B cell (primary cell): ENCODE data around the gene FAF2. TPM values are rescaled to one million over a fixed set of nuclear protein-coding genes. Genes with fewer than 3 reads are reported as not detected.

ENCODE experiments used
- ATAC-seq: fragments of 200-7000 bp; cut with Tn5 transposase; one replicate; pipeline ENCODE4 v1.10.0; 2021; ENCODE audit warnings: low read depth, mild to moderate bottlenecking, moderate number of reproducible peaks, moderate library complexity
- CTCF ChIA-PET: fragments of 350-600 bp; sonication (Branson Sonifier 250); formaldehyde crosslinking; loops from one replicate; lab custom pipeline; 2021; ENCODE audit warnings: antibody characterized with exemption, inconsistent platforms; lab: Charles Lee
- POLR2A ChIA-PET: fragments of 350-600 bp; sonication (Branson Sonifier 250); formaldehyde crosslinking; loops from one replicate; lab custom pipeline; 2021; ENCODE audit warnings: antibody characterized with exemption; lab: Charles Lee
- DNase-seq: peaks from one replicate; pipeline ENCODE4 v3.0.0; 2013
- H2AFZ ChIP-seq: 2 replicates; pipeline ENCODE4 v1.6.1; 2012; ENCODE audit warnings: mild to moderate bottlenecking, low read depth, low read length; ENCODE audit not compliant: insufficient read depth, poor library complexity, severe bottlenecking
- H3K27ac ChIP-seq, 2 donors: 1 replicate in 1 of 2; 2 replicates in 1 of 2; pipeline ENCODE4 v1.5.1; 2012 to 2013; ENCODE audit warnings: low read length in 2 of 2, mild to moderate bottlenecking in 2 of 2, moderate library complexity in 1 of 2
- H3K27me3 ChIP-seq, 4 experiments: fragments of 200-600 bp in 1 of 4; sonication (generic) in 1 of 4; replicated peaks in 1 of 4; 1 replicate in 2 of 4; 2 replicates in 2 of 4; pipeline versions ENCODE4 v1.6.1 to v1.7.0; 2013 to 2016; ENCODE audit warnings: low read length in 3 of 4, mild to moderate bottlenecking in 2 of 4, mixed read lengths in 1 of 4, moderate library complexity in 1 of 4; ENCODE audit not compliant: insufficient read depth in 4 of 4, control insufficient read depth in 3 of 4; ENCODE audit errors: control extremely low read depth in 1 of 4
- H3K36me3 ChIP-seq, 2 experiments: replicated peaks in 1 of 2; 1 replicate in 1 of 2; 2 replicates in 1 of 2; pipeline versions ENCODE4 v1.6.1 to v1.7.1; 2013; ENCODE audit warnings: low read length in 1 of 2; ENCODE audit not compliant: insufficient read depth in 2 of 2, control insufficient read depth in 1 of 2; ENCODE audit errors: control extremely low read depth in 1 of 2, extremely low read depth in 1 of 2
- H3K4me1 ChIP-seq, 2 donors: fragments of 200-600 bp in 1 of 2; sonication (generic) in 1 of 2; 1 replicate in 1 of 2; 2 replicates in 1 of 2; pipeline versions ENCODE4 v1.5.1 to v1.6.1; 2013 to 2017; ENCODE audit warnings: low read length in 2 of 2; ENCODE audit not compliant: control insufficient read depth in 2 of 2, insufficient read depth in 2 of 2
- H3K4me2 ChIP-seq: replicated peaks from 2 replicates; pipeline ENCODE3; 2012; ENCODE audit warnings: mild to moderate bottlenecking, low read depth, low read length; ENCODE audit not compliant: poor library complexity, severe bottlenecking
- H3K4me3 ChIP-seq, 5 experiments: fragments of 200-600 bp in 1 of 5; sonication (generic) in 1 of 5; 1 replicate in 3 of 5; 2 replicates in 2 of 5; pipeline versions ENCODE4 v1.5.1 to v1.7.0; 2011 to 2016; ENCODE audit warnings: low read length in 4 of 5, mild to moderate bottlenecking in 4 of 5, low read depth in 2 of 5, control low read depth in 1 of 5, moderate library complexity in 1 of 5; ENCODE audit not compliant: insufficient read depth in 1 of 5; ENCODE audit errors: control extremely low read depth in 1 of 5, extremely low read depth in 1 of 5
- H3K79me2 ChIP-seq: fragments of 200-600 bp; sonication (generic); one replicate; pipeline ENCODE4 v1.6.0; 2016; ENCODE audit warnings: low read length; ENCODE audit not compliant: control insufficient read depth, insufficient read depth
- H3K9ac ChIP-seq: fragments of 200-600 bp; sonication (generic); 2 replicates; pipeline ENCODE4 v1.6.1; 2017; ENCODE audit warnings: mild to moderate bottlenecking, low read length, moderate library complexity
- H3K9me3 ChIP-seq, 3 donors: one replicate each; pipeline versions ENCODE4 v1.6.1 to v1.7.1; 2013; ENCODE audit warnings: low read length in 2 of 3; ENCODE audit not compliant: control insufficient read depth in 2 of 3, insufficient read depth in 1 of 3; ENCODE audit errors: control extremely low read depth in 1 of 3
- H4K20me1 ChIP-seq: 2 replicates; pipeline ENCODE4 v1.6.0; 2012; ENCODE audit warnings: mild to moderate bottlenecking, low read length; ENCODE audit not compliant: insufficient read depth, control insufficient read depth, poor library complexity, severe bottlenecking
- H3K27ac Mint-ChIP-seq: one replicate; pipeline ENCODE4 v1.8.0; 2021; ENCODE audit warnings: mixed read lengths
- H3K27me3 Mint-ChIP-seq: one replicate; pipeline ENCODE4 v1.8.0; 2021; ENCODE audit warnings: mixed read lengths
- H3K4me1 Mint-ChIP-seq: one replicate; pipeline ENCODE4 v1.8.0; 2021; ENCODE audit warnings: mixed read lengths
- H3K4me3 Mint-ChIP-seq: one replicate; pipeline ENCODE4 v1.8.0; 2021; ENCODE audit warnings: mixed read lengths
- H3K9me3 Mint-ChIP-seq: one replicate; pipeline ENCODE4 v1.8.0; 2022; ENCODE audit warnings: mixed read lengths; ENCODE audit not compliant: insufficient read depth
- EZH2 ChIP-seq: IDR thresholded peaks from 2 replicates; pipeline ENCODE4 v1.6.1; 2012; ENCODE audit warnings: borderline replicate concordance, low read depth, mild to moderate bottlenecking, moderate library complexity, low read length; ENCODE audit not compliant: insufficient read depth, poor library complexity, severe bottlenecking
- WGBS: methylation state at CpG from one replicate; pipeline ENCODE4 v1.1.5; 2013; ENCODE audit warnings: missing lambda C conversion rate; ENCODE audit not compliant: insufficient coverage; 5-methylcytosine and 5-hydroxymethylcytosine counted together
- intact Hi-C: fragments of 100-400 bp; cut with micrococcal nuclease; formaldehyde crosslinking; loops from one replicate; pipeline ENCODE4 v1.10.0; 2022
- polyA plus RNA-seq: library from polyadenylated mRNA; depleted of rRNA; stranded (reverse); fragments of >200 nt; gene quantifications from 2 replicates; pipeline ENCODE4 v1.2.3, GENCODE V29; 2012
- total RNA-seq, 2 donors: library from RNA; stranded (reverse); fragments of 120-200 nt in 1 of 2; gene quantifications; 1 replicate in 1 of 2; 2 replicates in 1 of 2; pipeline versions ENCODE4 v1.2.3 to v1.2.4, GENCODE V29; 2013 to 2022
- TF ChIP-seq, protein P1 (sequence below): fragments of 200-600 bp; IDR thresholded peaks from one replicate; pipeline ENCODE4 v1.8.0; 2022; ENCODE audit warnings: antibody characterized with exemption, mild to moderate bottlenecking

FAF2 gene
- total and polyA plus RNA-seq, 2 donors (not counting 1 experiment from before 2014, with no cell fraction given): 10.9 to 35.1 TPM

DNA sequence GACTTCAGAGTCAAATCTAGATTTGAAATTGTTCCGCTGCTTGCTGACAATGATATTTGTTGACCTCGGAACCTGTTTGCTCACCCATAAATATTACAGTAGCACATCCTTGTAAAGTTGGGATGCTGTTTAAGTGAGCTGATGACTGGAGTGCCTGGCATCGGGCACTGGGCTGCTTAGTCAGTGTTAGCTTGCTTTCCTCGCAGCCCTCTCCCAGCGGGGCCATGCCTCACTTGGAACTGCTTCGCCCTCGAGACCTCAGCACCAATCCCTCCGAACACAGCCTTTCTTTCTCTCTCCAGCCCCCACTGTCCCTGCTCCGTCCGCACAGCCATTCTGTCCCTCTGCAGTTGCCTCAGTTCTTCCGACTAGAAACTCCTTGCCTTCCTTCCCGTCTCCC, 65.6 kb downstream of the FAF2 start:
- Histone ChIP-seq H4K20me1 (no peaks in the 10 kb centered on the region), H3K4me1 (peaks cover 13 to 15% of the 10 kb centered on the region in 2 donors), H3K36me3 (no peaks in the 10 kb centered on the region), H3K27ac (no peak overlapping the region), H3K4me3 (no peak overlapping the region), H3K9ac (no peak overlapping the region), H2AFZ (no peak overlapping the region), H3K27me3 (no peaks in the 10 kb centered on the region), H3K9me3 (peaks cover 0 to 6% (median 0%) of the 10 kb centered on the region in 3 donors), H3K79me2 (no peaks in the 10 kb centered on the region), H3K4me2 (no peak overlapping the region)
- ATAC-seq (no peak), DNase-seq (no peak)
- no peaks in the 10 kb centered on the region for H3K9me3 Mint-ChIP-seq
- 97% methylated on average over 10 of the region's 12 CpGs for WGBS
- no peak overlapping the region for H3K4me3 Mint-ChIP-seq
- H3K4me1 Mint-ChIP-seq: peaks cover 26% of the 10 kb centered on the region
- CTCF ChIA-PET: interaction anchor here (2.0 kb wide), 1 partner anchor 29 kb away, joined by 5 read pairs; no protein-coding TSS in a partner anchor
- H3K27ac Mint-ChIP-seq: peak overlapping the region; percentile 88
- TF ChIP-seq, protein P1, sequence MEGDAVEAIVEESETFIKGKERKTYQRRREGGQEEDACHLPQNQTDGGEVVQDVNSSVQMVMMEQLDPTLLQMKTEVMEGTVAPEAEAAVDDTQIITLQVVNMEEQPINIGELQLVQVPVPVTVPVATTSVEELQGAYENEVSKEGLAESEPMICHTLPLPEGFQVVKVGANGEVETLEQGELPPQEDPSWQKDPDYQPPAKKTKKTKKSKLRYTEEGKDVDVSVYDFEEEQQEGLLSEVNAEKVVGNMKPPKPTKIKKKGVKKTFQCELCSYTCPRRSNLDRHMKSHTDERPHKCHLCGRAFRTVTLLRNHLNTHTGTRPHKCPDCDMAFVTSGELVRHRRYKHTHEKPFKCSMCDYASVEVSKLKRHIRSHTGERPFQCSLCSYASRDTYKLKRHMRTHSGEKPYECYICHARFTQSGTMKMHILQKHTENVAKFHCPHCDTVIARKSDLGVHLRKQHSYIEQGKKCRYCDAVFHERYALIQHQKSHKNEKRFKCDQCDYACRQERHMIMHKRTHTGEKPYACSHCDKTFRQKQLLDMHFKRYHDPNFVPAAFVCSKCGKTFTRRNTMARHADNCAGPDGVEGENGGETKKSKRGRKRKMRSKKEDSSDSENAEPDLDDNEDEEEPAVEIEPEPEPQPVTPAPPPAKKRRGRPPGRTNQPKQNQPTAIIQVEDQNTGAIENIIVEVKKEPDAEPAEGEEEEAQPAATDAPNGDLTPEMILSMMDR: no peak
- TF ChIP-seq EZH2: no peak
- POLR2A ChIA-PET: interaction anchor here (0.7 to 2.6 kb wide), 4 partner anchors 16 to 134 kb away, joined by 3 to 14 read pairs (median 6); partner anchors contain the start of genes CLTB, RNF44 and TSPAN17
- intact Hi-C loops: loop anchor here (2.0 kb wide), 1 partner anchor 21 kb away; no protein-coding TSS in a partner anchor
- no peaks in the 10 kb centered on the region for H3K27me3 Mint-ChIP-seq

DNA sequence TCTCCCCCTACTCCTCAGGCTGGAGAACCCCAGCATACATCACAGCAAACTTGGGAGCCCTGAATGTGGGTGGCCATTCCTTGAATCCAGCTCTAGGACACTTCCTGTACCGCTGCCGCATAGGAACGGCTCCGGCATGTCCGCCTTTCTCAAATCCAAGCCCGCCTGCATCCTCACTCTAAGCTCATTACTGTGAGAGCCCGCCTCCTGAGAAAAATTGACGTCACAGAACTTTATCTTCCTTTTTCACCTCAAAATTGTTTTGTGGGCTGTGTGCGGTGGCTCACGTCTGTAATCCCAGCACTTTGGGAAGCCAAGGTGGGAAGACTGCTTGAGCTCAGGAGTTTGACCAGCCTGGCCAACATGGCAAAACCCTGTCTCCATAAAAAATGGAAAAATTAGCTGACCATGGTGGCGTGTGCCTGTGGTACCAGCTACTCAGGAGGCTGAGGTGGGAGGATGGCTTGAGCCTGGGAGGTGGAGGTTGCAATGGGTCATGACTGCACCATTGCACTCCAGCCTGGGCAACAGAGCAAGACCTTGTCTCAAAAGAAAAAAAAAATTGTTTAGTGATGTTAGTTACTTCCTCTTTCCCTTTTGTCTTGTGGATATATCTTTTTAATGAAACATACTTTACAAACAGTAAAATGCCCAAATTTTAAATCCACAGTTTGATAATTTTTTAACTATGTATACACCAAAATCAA, 66.2 kb downstream of the FAF2 start:
- ATAC-seq (peak; percentile 79), DNase-seq (peak; percentile 56)
- no peaks in the 10 kb centered on the region for H3K27me3 ChIP-seq
- intact Hi-C loops: loop anchor here (2.0 kb wide), 1 partner anchor 20 kb away; no protein-coding TSS in a partner anchor
- no peaks in the 10 kb centered on the region for H3K79me2 ChIP-seq
- no peaks in the 10 kb centered on the region for H3K9me3 Mint-ChIP-seq
- peaks cover 0 to 6% (median 0%) of the 10 kb centered on the region in 3 donors for H3K9me3 ChIP-seq
- H3K27ac ChIP-seq: peak overlapping the region; percentile 34 to 60
- TF ChIP-seq, protein P1: no peak
- no peak for TF ChIP-seq EZH2
- H2AFZ ChIP-seq: peak overlapping the region; percentile 46
- peaks cover 26% of the 10 kb centered on the region for H3K4me1 Mint-ChIP-seq
- CTCF ChIA-PET: interaction anchor here (0.7 to 2.0 kb wide), 3 partner anchors 24 to 29 kb away, joined by 3 to 8 read pairs (median 5); no protein-coding TSS in a partner anchor
- 90% methylated on average over 9 of the region's 11 CpGs for WGBS
- H3K4me1 ChIP-seq: peaks cover 13 to 15% of the 10 kb centered on the region in 2 donors
- H3K36me3 ChIP-seq: no peaks in the 10 kb centered on the region
- H3K4me2 ChIP-seq: peak overlapping the region; percentile 57
- H3K4me3 Mint-ChIP-seq: peak overlapping the region; percentile 76
- no peak overlapping the region for H3K9ac ChIP-seq
- peak overlapping the region; percentile 88 for H3K27ac Mint-ChIP-seq
- H4K20me1 ChIP-seq: no peaks in the 10 kb centered on the region
- POLR2A ChIA-PET: interaction anchor here (0.7 to 2.6 kb wide), 5 partner anchors 15 to 133 kb away, joined by 3 to 14 read pairs (median 3); partner anchors contain the start of genes CLTB, RNF44 and TSPAN17
- H3K4me3 ChIP-seq: peak overlapping the region in 1 of 5 experiments; percentile 15
- no peaks in the 10 kb centered on the region for H3K27me3 Mint-ChIP-seq
